OCI-LY7 (cell line): Measurements from ENCODE around the gene LIG3. TPM values are rescaled to one million over a fixed set of nuclear protein-coding genes. Genes with fewer than 3 reads are reported as not detected.
A peak's percentile ranks its signal among the peaks of the same experiment; 100 is the strongest.

ENCODE experiments used
- BruUV-seq: library from RNA; stranded (reverse); fragments of 400-500 nt; replicated peaks from 2 replicates; lab custom pipeline; 2021; lab: Mats Ljungman, UMichigan
- CTCF ChIA-PET: fragments of 300-600 bp; sonication (Branson Sonifier 250); formaldehyde crosslinking; loops from one replicate; lab custom pipeline; 2022; ENCODE audit warnings: antibody characterized with exemption; ENCODE audit not compliant: unreplicated experiment; lab: Charles Lee
- POLR2A ChIA-PET: fragments of 300-600 bp; sonication (Branson Sonifier 250); formaldehyde crosslinking; loops from one replicate; lab custom pipeline; 2022; ENCODE audit warnings: antibody characterized with exemption; lab: Charles Lee
- DNase-seq: peaks from one replicate; pipeline ENCODE4 v3.0.0-alpha.2; 2015; ENCODE audit warnings: low spot score
- H2AFZ ChIP-seq: fragments of 200-600 bp; sonication (generic), shearing (Covaris generic); 2 replicates; pipeline ENCODE4 v1.6.1; 2014; ENCODE audit warnings: mild to moderate bottlenecking, antibody characterized with exemption, low read length, moderate library complexity
- H3K27ac ChIP-seq: fragments of 200-600 bp; sonication (generic); 2 replicates; pipeline ENCODE4 v1.5.1; 2014; ENCODE audit warnings: mixed run types, low read depth, mild to moderate bottlenecking, moderate library complexity, low read length, inconsistent platforms; ENCODE audit not compliant: poor library complexity, severe bottlenecking
- H3K36me3 ChIP-seq: fragments of 200-600 bp; sonication (generic); 2 replicates; pipeline ENCODE4 v1.6.1; 2014; ENCODE audit warnings: mild to moderate bottlenecking, antibody characterized with exemption, low read length, moderate library complexity, mixed read lengths; ENCODE audit not compliant: insufficient read depth
- H3K4me1 ChIP-seq: fragments of 200-600 bp; sonication (generic); 2 replicates; pipeline ENCODE4 v1.5.1; 2014; ENCODE audit warnings: mild to moderate bottlenecking, low read length; ENCODE audit not compliant: insufficient read depth, poor library complexity, severe bottlenecking
- H3K4me2 ChIP-seq: fragments of 200-600 bp; sonication (generic); 2 replicates; pipeline ENCODE4 v1.6.1; 2014; ENCODE audit warnings: mild to moderate bottlenecking, low read length
- H3K4me3 ChIP-seq: fragments of 200-600 bp; sonication (generic); 2 replicates; pipeline ENCODE4 v1.5.1; 2014; ENCODE audit warnings: mild to moderate bottlenecking, low read depth, low read length; ENCODE audit not compliant: poor library complexity, severe bottlenecking
- H3K79me2 ChIP-seq: fragments of 200-600 bp; sonication (generic); 2 replicates; pipeline ENCODE4 v1.6.1; 2016; ENCODE audit warnings: low read depth, mild to moderate bottlenecking, low read length, moderate library complexity, mixed read lengths; ENCODE audit not compliant: insufficient read depth
- H3K9me2 ChIP-seq: fragments of 200-600 bp; sonication (generic); 2 replicates; pipeline ENCODE4 v1.6.1; 2016; ENCODE audit warnings: mild to moderate bottlenecking, low read length, mixed read lengths; ENCODE audit not compliant: insufficient read depth
- H3K9me3 ChIP-seq: fragments of 200-600 bp; sonication (generic); 2 replicates; pipeline ENCODE4 v1.6.1; 2014; ENCODE audit warnings: mild to moderate bottlenecking, mixed run types, low read length, mixed read lengths
- H4K20me1 ChIP-seq: fragments of 200-600 bp; sonication (generic); 2 replicates; pipeline ENCODE4 v1.6.1; 2014; ENCODE audit warnings: mild to moderate bottlenecking, antibody characterized with exemption, low read length, moderate library complexity, mixed read lengths; ENCODE audit not compliant: insufficient read depth
- EZH2phosphoT487 ChIP-seq: fragments of 200-600 bp; sonication (generic); IDR thresholded peaks from 2 replicates; pipeline ENCODE4 v1.6.1; 2018; ENCODE audit warnings: low read depth, borderline replicate concordance, mild to moderate bottlenecking, mixed run types, antibody characterized with exemption, low read length, moderate library complexity, mixed read lengths
- intact Hi-C: fragments of 100-400 bp; cut with micrococcal nuclease; formaldehyde crosslinking; loops from one replicate; pipeline ENCODE4 v1.10.0; 2022; ENCODE audit not compliant: unreplicated experiment
- total RNA-seq, 2 experiments: library from RNA; depleted of rRNA in 1 of 2; stranded (reverse); fragments of >200 nt in 1 of 2; shearing (Covaris generic) in 1 of 2; gene quantifications; 2 replicates each; pipeline ENCODE4 v1.2.3, GENCODE V29; 2014 to 2022
- TF ChIP-seq, protein P1 (sequence below): fragments of 200-600 bp; sonication (generic); conservative IDR thresholded peaks from 2 replicates; pipeline ENCODE4 v1.5.1; 2014; ENCODE audit warnings: mild to moderate bottlenecking, antibody characterized with exemption, low read length, moderate library complexity, mixed read lengths

Gene LIG3
- total RNA-seq, 2 experiments from 2014 or later = 65.6 to 67.3 TPM

DNA sequence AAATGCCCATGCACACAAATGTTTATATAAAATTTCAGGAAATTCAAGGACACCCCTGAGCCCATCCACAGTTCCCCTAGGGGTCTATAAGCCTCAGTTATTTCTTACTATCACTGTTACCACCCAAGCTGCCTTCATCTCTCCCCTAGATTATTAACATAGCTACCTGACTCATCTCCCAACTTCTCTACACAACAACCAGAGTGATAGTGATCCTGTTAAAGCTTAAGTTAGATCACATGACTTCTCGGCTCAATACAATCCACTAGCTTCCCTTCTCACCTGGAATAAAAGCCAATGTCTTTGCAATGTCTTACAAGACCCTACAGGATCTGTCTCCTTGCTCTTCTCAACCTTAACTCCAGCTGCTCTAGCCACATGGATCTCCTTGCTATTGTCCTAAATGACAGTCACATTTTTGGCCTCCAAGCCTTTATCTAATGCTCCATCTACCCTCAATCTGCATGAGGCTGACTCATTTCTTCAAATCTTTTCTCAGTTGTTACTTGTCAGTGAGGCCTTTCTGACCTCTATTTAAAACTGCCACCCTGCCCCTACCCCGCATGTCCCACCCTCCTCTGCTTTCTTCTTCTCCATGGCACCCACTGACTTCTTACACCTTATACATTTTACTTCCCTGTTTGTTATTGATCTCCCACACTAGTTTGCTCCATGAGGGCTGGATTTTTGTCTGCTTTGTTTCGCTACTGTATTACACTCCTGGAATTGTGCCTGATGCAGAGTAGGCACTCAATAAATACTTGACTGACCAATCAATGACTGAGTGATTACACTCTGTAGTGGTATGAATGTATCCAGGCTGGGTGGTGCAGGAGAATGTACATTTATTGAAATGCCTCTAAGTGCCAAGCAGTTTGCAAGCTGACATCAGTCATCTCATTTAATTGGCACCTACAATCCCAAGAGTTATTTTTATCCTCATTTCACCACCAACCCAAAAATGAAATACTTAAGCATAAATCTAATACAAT, 5.2 kb upstream of the LIG3 start:
- H3K79me2 ChIP-seq = no peaks in the 10 kb centered on the region
- no peaks in the 10 kb centered on the region for H4K20me1 ChIP-seq
- H3K4me2 ChIP-seq = no peak overlapping the region
- POLR2A ChIA-PET = interaction anchor here (1.5 to 2.0 kb wide), 3 partner anchors 11 to 29 kb away, joined by 3 to 7 read pairs (median 7); partner anchors contain the start of genes CCT6B and ZNF830
- no peaks in the 10 kb centered on the region for H3K36me3 ChIP-seq
- peaks cover 7% of the 10 kb centered on the region for H3K4me1 ChIP-seq
- no peak for TF ChIP-seq EZH2phosphoT487
- TF ChIP-seq, protein P1, sequence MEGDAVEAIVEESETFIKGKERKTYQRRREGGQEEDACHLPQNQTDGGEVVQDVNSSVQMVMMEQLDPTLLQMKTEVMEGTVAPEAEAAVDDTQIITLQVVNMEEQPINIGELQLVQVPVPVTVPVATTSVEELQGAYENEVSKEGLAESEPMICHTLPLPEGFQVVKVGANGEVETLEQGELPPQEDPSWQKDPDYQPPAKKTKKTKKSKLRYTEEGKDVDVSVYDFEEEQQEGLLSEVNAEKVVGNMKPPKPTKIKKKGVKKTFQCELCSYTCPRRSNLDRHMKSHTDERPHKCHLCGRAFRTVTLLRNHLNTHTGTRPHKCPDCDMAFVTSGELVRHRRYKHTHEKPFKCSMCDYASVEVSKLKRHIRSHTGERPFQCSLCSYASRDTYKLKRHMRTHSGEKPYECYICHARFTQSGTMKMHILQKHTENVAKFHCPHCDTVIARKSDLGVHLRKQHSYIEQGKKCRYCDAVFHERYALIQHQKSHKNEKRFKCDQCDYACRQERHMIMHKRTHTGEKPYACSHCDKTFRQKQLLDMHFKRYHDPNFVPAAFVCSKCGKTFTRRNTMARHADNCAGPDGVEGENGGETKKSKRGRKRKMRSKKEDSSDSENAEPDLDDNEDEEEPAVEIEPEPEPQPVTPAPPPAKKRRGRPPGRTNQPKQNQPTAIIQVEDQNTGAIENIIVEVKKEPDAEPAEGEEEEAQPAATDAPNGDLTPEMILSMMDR = no peak
- H3K4me3 ChIP-seq = no peak overlapping the region
- CTCF ChIA-PET = no interaction called here
- BruUV-seq = no TSS peak
- DNase-seq = no peak
- no peak overlapping the region for H2AFZ ChIP-seq
- H3K9me3 ChIP-seq = no peaks in the 10 kb centered on the region
- H3K9me2 ChIP-seq = no peaks in the 10 kb centered on the region
- intact Hi-C loops = no loop called here
- H3K27ac ChIP-seq = no peak overlapping the region

DNA sequence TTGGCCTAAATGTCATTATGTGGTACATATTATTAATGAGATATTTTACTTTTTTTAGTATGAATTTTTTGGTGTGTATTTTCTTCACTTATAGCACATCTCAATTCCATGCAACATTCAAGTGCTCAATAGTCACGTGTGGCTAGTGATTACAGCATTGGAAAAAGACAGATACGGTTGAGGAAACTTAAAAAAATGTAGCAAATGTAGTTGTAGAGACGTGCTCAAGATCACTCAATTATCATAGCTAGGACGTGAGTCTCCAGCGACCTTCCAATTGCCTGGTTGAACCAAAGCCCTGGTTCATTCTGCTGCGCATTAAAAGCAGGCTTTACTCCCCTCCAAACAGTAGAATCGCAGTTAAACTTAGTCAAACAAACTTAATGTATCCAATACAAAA, 1.2 kb upstream of the LIG3 start:
- H3K9me2 ChIP-seq = no peaks in the 10 kb centered on the region
- peak overlapping the region; percentile 92 for H3K4me3 ChIP-seq
- intact Hi-C loops = no loop called here
- ChIA-PET POLR2A (interaction anchor here (0.6 to 1.4 kb wide), 2 partner anchors 15 to 109 kb away, joined by 3 read pairs; no protein-coding TSS in a partner anchor), CTCF (no interaction called here)
- no peak overlapping the region for H3K27ac ChIP-seq
- peaks cover 16% of the 10 kb centered on the region for H3K4me1 ChIP-seq
- DNase-seq = no peak
- H4K20me1 ChIP-seq = no peaks in the 10 kb centered on the region
- peaks cover 22% of the 10 kb centered on the region; the same call in 1 of the 2 replicates for H3K79me2 ChIP-seq
- peak overlapping the region; percentile 99 for H3K4me2 ChIP-seq
- H3K36me3 ChIP-seq = peaks cover 15% of the 10 kb centered on the region
- H2AFZ ChIP-seq = peak overlapping the region; percentile 90; the same call in 1 of the 2 replicates
- no peaks in the 10 kb centered on the region for H3K9me3 ChIP-seq
- no TSS peak for BruUV-seq
- TF ChIP-seq EZH2phosphoT487 = no peak
- TF ChIP-seq, protein P1 = no peak
